Measurements from ENCODE around the gene PAK5. TPM values are rescaled to one million over a fixed set of nuclear protein-coding genes. Genes with fewer than 3 reads are reported as not detected.

PAK5 gene
- total RNA-seq (2021; fragmentation: NEBNext Ultra II Directional; extraction: Animal tissue kit (Norgen Biotek cat#: 25700)): not detected
- long read RNA-seq: 0 reads

DNA sequence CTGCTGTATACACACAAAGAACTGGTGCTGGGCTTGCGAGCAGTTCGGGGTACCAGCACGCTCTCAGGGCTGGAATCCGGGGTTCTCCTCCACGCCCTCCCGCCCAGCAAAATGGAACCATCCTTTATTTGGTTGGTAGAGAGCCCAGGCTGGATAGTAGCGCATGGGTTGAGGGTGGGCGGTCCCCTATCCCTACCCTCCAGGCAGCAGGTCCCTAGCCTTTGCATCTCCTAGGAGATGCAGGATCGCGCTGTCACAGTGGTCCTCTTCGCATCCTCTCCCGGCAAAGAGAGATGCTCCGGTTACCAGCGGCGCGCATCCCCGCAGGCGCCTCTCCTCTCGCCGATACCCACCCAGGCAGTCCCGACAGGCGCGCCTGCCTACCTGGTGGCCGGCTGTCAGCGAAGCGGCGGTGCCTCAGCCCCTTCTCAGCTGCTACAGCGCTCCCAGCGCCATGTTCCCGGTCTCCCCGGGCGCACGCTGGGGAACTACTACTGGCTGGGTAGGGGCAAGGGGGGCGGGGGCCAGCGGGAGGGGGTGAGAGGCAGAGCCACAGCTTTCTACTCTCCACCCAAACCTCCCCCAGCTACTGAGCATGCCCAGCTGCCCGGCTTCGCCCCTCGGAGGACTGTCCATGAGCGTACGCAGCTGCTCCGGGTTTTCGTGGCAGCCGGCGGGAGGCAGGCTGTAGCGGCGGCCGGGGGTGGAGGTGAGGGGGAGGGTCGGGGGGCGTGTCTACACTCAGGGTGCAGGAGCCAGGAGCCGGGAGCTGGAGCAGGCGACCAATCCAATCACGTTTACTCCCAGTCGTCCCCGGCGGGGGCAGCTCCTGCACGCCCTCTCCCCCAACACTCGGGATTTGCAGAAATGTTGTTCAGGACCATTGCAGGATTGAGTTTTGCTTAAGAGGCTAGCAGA is at the start of gene PAK5:
Gene PAK5 (minus strand): TSS at position 699 of the 918 bp plus-strand sequence. CDS start 194,748 bp downstream, outside the sequence.
- Mint-ChIP-seq H3K4me1 (ENCODE audit: low read depth) (no peaks in the 10 kb centered on the region), H3K27me3 (ENCODE audit: insufficient read depth) (no peaks in the 10 kb centered on the region), H3K27ac (no peak within 1 kb of the TSS), H3K4me3 (no peak within 1 kb of the TSS), H3K36me3 (ENCODE audit: low read depth) (peaks cover 10% of the 10 kb centered on the region; the same call in 1 of the 2 replicates), H3K9me3 (peaks cover 27% of the 10 kb centered on the region)
- TF ChIP-seq, protein P1, sequence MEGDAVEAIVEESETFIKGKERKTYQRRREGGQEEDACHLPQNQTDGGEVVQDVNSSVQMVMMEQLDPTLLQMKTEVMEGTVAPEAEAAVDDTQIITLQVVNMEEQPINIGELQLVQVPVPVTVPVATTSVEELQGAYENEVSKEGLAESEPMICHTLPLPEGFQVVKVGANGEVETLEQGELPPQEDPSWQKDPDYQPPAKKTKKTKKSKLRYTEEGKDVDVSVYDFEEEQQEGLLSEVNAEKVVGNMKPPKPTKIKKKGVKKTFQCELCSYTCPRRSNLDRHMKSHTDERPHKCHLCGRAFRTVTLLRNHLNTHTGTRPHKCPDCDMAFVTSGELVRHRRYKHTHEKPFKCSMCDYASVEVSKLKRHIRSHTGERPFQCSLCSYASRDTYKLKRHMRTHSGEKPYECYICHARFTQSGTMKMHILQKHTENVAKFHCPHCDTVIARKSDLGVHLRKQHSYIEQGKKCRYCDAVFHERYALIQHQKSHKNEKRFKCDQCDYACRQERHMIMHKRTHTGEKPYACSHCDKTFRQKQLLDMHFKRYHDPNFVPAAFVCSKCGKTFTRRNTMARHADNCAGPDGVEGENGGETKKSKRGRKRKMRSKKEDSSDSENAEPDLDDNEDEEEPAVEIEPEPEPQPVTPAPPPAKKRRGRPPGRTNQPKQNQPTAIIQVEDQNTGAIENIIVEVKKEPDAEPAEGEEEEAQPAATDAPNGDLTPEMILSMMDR (IDR thresholded peaks at IDR 0.05): no peak
- DNase-seq: no peak

DNA sequence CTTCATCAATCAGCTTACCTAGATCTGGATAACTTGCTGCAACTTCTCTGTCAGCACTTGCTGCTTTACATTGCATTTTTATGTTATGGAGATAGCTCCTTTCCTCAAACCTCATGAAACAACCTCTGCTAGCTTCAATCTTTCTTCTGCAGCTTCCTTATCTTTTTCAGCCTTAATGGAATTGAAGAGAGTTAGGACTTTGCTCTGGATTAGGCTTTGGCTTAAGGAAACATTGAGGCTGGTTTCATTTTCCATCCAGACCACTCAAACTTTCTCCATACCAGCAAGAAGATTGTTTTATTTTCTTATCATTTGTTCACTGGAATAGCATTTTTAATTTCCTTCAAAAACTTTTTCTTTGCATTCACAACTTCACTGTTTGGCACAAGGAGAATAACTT is 48.8 kb upstream of the PAK5 start:
- Mint-ChIP-seq H3K4me3 (no peak overlapping the region), H3K9me3 (peaks cover 26% of the 10 kb centered on the region; the same call in 1 of the 2 replicates), H3K27ac (no peak overlapping the region)

DNA sequence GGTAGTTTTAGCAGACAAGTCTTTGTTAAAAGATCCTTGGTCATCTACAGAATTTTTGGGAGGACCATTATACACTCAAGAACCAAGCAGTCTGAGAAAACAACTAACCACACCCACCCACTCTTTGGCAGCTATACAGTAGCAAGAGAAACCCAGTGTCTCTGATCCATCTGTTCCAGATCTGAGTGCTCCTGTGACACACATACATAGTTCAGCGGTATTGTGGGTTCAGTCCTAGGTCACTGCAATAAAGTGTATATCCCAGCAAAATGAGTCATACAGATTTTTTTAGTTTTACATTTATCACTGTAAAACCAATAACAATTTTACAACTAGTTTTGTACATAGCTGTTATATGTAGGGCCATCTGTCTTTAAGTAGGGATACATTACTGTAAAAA is 47.4 kb upstream of the PAK5 start:
- DNase-seq: no peak
- TF ChIP-seq, protein P1 (IDR thresholded peaks at IDR 0.05): no peak

More for the DNA sequence above, 48.8 kb upstream of the PAK5 start:
- Mint-ChIP-seq H3K27me3 (ENCODE audit: insufficient read depth) (no peaks in the 10 kb centered on the region), H3K4me1 (ENCODE audit: low read depth) (no peaks in the 10 kb centered on the region), H3K36me3 (ENCODE audit: low read depth) (no peaks in the 10 kb centered on the region)
- TF ChIP-seq, protein P1 (IDR thresholded peaks at IDR 0.05): no peak
- DNase-seq: no peak

DNA sequence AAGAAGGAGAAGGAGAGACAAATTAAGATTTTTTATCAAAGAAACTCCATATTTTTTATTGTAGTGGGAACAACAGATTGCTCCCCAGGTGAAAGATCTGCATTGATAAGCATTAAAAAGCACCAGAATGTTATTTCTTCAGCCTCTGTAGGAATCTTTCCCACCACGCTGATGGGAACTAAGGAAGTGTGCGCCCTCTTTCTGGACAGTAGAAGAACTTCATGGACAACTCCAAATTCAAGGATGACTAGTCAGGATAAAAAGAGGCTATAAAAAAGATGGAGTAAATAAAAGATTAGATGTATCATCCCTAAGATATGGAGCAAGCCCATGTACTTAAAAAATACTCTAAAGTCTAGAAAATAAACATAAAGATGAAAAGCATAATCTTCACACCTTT is 45.8 kb upstream of the PAK5 start:
- no peaks in the 10 kb centered on the region for H3K36me3 Mint-ChIP-seq (ENCODE audit: low read depth)
- no peak for DNase-seq
- TF ChIP-seq, protein P1 (IDR thresholded peaks at IDR 0.05): no peak
- no peak overlapping the region for H3K27ac Mint-ChIP-seq
- no peaks in the 10 kb centered on the region for H3K27me3 Mint-ChIP-seq (ENCODE audit: insufficient read depth)
- H3K4me1 Mint-ChIP-seq (ENCODE audit: low read depth): no peaks in the 10 kb centered on the region
- H3K4me3 Mint-ChIP-seq: no peak overlapping the region
- peaks cover 29% of the 10 kb centered on the region for H3K9me3 Mint-ChIP-seq

More for the DNA sequence above, 47.4 kb upstream of the PAK5 start:
- Mint-ChIP-seq H3K4me1 (ENCODE audit: low read depth) (no peaks in the 10 kb centered on the region), H3K4me3 (no peak overlapping the region), H3K27ac (no peak overlapping the region), H3K9me3 (peaks cover 26% of the 10 kb centered on the region; the same call in 1 of the 2 replicates), H3K36me3 (ENCODE audit: low read depth) (no peaks in the 10 kb centered on the region), H3K27me3 (ENCODE audit: insufficient read depth) (no peaks in the 10 kb centered on the region)

DNA sequence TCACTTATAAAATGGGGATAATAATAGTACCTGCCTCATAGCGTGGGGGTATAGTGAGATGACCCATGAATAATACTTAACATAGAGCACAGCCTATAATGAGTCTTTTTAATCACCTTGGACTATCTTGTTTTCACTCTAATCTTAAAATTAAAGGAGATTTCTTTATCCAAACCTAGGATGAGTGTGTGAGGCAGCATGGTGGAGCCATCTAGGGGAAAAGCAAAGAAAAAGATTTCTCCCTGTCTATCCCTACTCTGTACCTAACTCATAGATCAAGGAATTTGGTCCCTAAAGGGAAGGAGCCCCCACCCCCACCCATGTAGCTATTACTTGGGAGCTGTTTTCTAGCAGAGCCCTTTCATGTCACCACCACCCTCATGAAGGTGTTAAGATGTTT is 45.2 kb upstream of the PAK5 start:
- H3K36me3 Mint-ChIP-seq (ENCODE audit: low read depth): no peaks in the 10 kb centered on the region
- no peaks in the 10 kb centered on the region for H3K27me3 Mint-ChIP-seq (ENCODE audit: insufficient read depth)
- no peak for DNase-seq
- H3K9me3 Mint-ChIP-seq: peaks cover 23% of the 10 kb centered on the region
- H3K4me3 Mint-ChIP-seq: no peak overlapping the region
- H3K4me1 Mint-ChIP-seq (ENCODE audit: low read depth): no peaks in the 10 kb centered on the region
- H3K27ac Mint-ChIP-seq: no peak overlapping the region
- TF ChIP-seq, protein P1 (IDR thresholded peaks at IDR 0.05): no peak

All from HFFc6 (cell line).